CD8-positive, alpha-beta memory T cell (primary cell): Measurements from ENCODE around the gene CISTR. TPM values are rescaled to one million over a fixed set of nuclear protein-coding genes. Genes with fewer than 3 reads are reported as not detected.
A peak's percentile ranks its signal among the peaks of the same experiment; 100 is the strongest.

Experiments
- CTCF ChIA-PET: fragments of 350-600 bp; sonication (Branson Sonifier 250); formaldehyde crosslinking; loops from one replicate; lab custom pipeline; 2021; ENCODE audit warnings: antibody characterized with exemption; lab: Charles Lee
- POLR2A ChIA-PET: fragments of 350-600 bp; sonication (Branson Sonifier 250); formaldehyde crosslinking; loops from one replicate; lab custom pipeline; 2021; ENCODE audit warnings: antibody characterized with exemption; lab: Charles Lee
- DNase-seq, 5 donors: peaks; one replicate each; pipeline versions ENCODE4 v3.0.0 to v3.0.0-alpha.2; 2020 to 2022; ENCODE audit warnings: mixed read lengths in 1 of 5
- H3K27ac ChIP-seq: one replicate; pipeline ENCODE4 v1.7.0; 2013; ENCODE audit warnings: low read depth, mild to moderate bottlenecking, low read length, moderate library complexity
- H3K27me3 ChIP-seq: 2 replicates; pipeline ENCODE4 v1.7.0; 2013; ENCODE audit warnings: low read length, mild to moderate bottlenecking; ENCODE audit not compliant: insufficient read depth, poor library complexity, severe bottlenecking
- H3K36me3 ChIP-seq: 2 replicates; pipeline ENCODE4 v1.7.0; 2013; ENCODE audit warnings: mild to moderate bottlenecking, low read length, moderate library complexity; ENCODE audit not compliant: insufficient read depth
- H3K4me1 ChIP-seq: 2 replicates; pipeline ENCODE4 v1.7.0; 2013; ENCODE audit warnings: mild to moderate bottlenecking, low read length, moderate library complexity; ENCODE audit not compliant: insufficient read depth
- H3K4me3 ChIP-seq: 2 replicates; pipeline ENCODE4 v1.7.0; 2013; ENCODE audit warnings: mild to moderate bottlenecking, low read length
- H3K9me3 ChIP-seq: 2 replicates; pipeline ENCODE4 v1.7.0; 2013; ENCODE audit warnings: mild to moderate bottlenecking, low read length
- H3K27ac Mint-ChIP-seq, 8 donors: one replicate each; pipeline ENCODE4 v1.8.0; 2020 to 2021; ENCODE audit warnings: mixed read lengths in 8 of 8, mild to moderate bottlenecking in 6 of 8, inconsistent platforms in 3 of 8, moderate library complexity in 3 of 8
- H3K27me3 Mint-ChIP-seq, 2 donors: one replicate each; pipeline ENCODE4 v1.8.0; 2020 to 2021; ENCODE audit warnings: mixed read lengths in 2 of 2, mild to moderate bottlenecking in 1 of 2, moderate library complexity in 1 of 2
- H3K36me3 Mint-ChIP-seq, 3 donors: one replicate each; pipeline ENCODE4 v1.8.0; 2020 to 2021; ENCODE audit warnings: mixed read lengths in 3 of 3, inconsistent platforms in 1 of 3, mild to moderate bottlenecking in 1 of 3
- H3K4me1 Mint-ChIP-seq, 3 donors: one replicate each; pipeline ENCODE4 v1.8.0; 2020 to 2021; ENCODE audit warnings: mixed read lengths in 3 of 3, inconsistent platforms in 1 of 3, mild to moderate bottlenecking in 1 of 3
- H3K4me3 Mint-ChIP-seq, 7 donors: one replicate each; pipeline ENCODE4 v1.8.0; 2020 to 2021; ENCODE audit warnings: mixed read lengths in 7 of 7, mild to moderate bottlenecking in 6 of 7, moderate library complexity in 4 of 7, inconsistent platforms in 2 of 7
- H3K9me3 Mint-ChIP-seq, 5 donors: one replicate each; pipeline ENCODE4 v1.8.0; 2020 to 2022; ENCODE audit warnings: mixed read lengths in 5 of 5, mild to moderate bottlenecking in 3 of 5, moderate library complexity in 2 of 5, inconsistent platforms in 1 of 5
- polyA plus RNA-seq: library from polyadenylated mRNA; unstranded; fragments of 300-500 nt; fragmentation: Illumina TruSeq; gene quantifications from one replicate; pipeline ENCODE4 v1.2.3, GENCODE V29; 2021
- total RNA-seq, 2 experiments: library from RNA; stranded (reverse); gene quantifications; one replicate each; pipeline ENCODE4 v1.2.3, GENCODE V29; 2021

The CISTR gene
- total and polyA plus RNA-seq, 3 experiments from 2014 or later, result not detected

GRCh38 chr12:53738406-53739213, 13.2 kb downstream of the CISTR start:
- POLR2A ChIA-PET, result interaction anchor here (0.7 to 2.4 kb wide), 2 partner anchors 10 to 235 kb away, joined by 3 to 8 read pairs; partner anchors contain the start of gene CALCOCO1
- Mint-ChIP-seq H3K9me3 (no peaks in the 10 kb centered on the region), H3K4me1 (peaks cover 13 to 24% (median 19%) of the 10 kb centered on the region in 3 donors), H3K27ac (peak overlapping the region in 2 of 8 donors; percentile 48 to 50), H3K36me3 (no peaks in the 10 kb centered on the region), H3K27me3 (peaks cover 42 to 58% of the 10 kb centered on the region in 2 donors), H3K4me3 (peak overlapping the region; percentile 19 to 82 (median 70))
- DNase-seq, result peak; percentile 26 to 65 (median 41)
- Histone ChIP-seq H3K27me3 (peaks cover 50% of the 10 kb centered on the region), H3K4me1 (peaks cover 23% of the 10 kb centered on the region), H3K9me3 (no peaks in the 10 kb centered on the region), H3K36me3 (no peaks in the 10 kb centered on the region), H3K27ac (no peak overlapping the region), H3K4me3 (peak overlapping the region; percentile 55)
- CTCF ChIA-PET, result interaction anchor here (1.5 to 18.1 kb wide), 7 partner anchors 5 to 63 kb away, joined by 3 to 269 read pairs (median 7); partner anchors contain the start of genes ATP5MC2, CALCOCO1 and CISTR

GRCh38 chr12:53737951-53738405, 13.8 kb downstream of the CISTR start:
- Mint-ChIP-seq H3K4me3 (peak overlapping the region in 6 of 7 donors; percentile 56 to 81 (median 68)), H3K4me1 (peaks cover 8 to 19% (median 15%) of the 10 kb centered on the region in 3 donors), H3K9me3 (no peaks in the 10 kb centered on the region), H3K27me3 (peaks cover 37 to 53% of the 10 kb centered on the region in 2 donors), H3K27ac (peak overlapping the region in 2 of 8 donors; percentile 13 to 51), H3K36me3 (no peaks in the 10 kb centered on the region)
- CTCF ChIA-PET, result interaction anchor here (0.6 to 18.1 kb wide), 7 partner anchors 5 to 47 kb away, joined by 3 to 269 read pairs (median 5); partner anchors contain the start of gene CALCOCO1
- Histone ChIP-seq H3K4me3 (peak overlapping the region; percentile 55), H3K27ac (no peak overlapping the region), H3K9me3 (no peaks in the 10 kb centered on the region), H3K4me1 (peaks cover 23% of the 10 kb centered on the region), H3K27me3 (peaks cover 50% of the 10 kb centered on the region), H3K36me3 (no peaks in the 10 kb centered on the region)
- DNase-seq, result no peak
- POLR2A ChIA-PET, result interaction anchor here (1.1 to 2.4 kb wide), 2 partner anchors 9 to 10 kb away, joined by 3 to 8 read pairs; partner anchors contain the start of gene CALCOCO1

DNA sequence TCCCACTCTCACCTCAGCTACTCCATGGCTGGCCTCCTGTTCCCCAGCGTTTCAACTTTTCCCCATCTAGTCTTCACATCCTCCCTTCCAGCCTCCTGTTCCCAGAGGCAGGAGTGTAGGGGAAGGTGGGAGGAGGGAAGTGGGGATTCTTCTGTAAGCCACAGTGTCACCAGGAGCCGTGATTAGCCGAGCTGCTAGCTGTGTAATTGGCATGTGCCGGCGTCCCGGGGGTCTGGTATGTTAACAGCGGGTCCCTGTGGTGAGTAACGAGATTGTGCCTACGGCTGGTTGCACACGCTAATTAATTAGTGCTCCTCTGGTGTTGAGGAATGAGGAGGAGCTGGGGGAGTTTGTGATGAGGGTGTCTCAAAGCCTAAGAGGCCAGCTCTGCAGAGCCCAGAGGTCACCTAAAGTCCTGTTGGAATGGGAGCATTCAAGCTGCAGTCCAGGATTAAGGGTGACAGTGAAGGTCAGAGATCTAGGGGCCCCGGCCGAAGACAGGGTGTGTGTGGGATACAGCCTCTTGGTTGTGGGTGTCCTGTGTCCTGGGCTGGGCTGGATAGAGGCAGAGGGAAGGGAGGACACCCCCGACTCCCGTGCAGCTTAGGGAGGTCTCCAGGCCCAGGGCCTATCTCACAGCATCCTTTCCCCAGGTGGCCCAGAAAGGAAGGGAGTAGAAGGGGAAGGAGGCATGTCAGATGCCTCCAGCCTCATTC, 14.5 kb downstream of the CISTR start:
- H3K9me3 Mint-ChIP-seq, result no peaks in the 10 kb centered on the region
- ChIA-PET POLR2A (interaction anchor here (1.1 to 2.4 kb wide), 2 partner anchors 9 to 10 kb away, joined by 3 to 8 read pairs; partner anchors contain the start of gene CALCOCO1), CTCF (interaction anchor here (0.6 to 18.1 kb wide), 4 partner anchors 6 to 46 kb away, joined by 3 to 269 read pairs (median 120); no protein-coding TSS in a partner anchor)
- no peak overlapping the region for H3K27ac Mint-ChIP-seq
- H3K4me1 Mint-ChIP-seq, result peaks cover 8 to 19% (median 15%) of the 10 kb centered on the region in 3 donors
- Histone ChIP-seq H3K4me3 (no peak overlapping the region), H3K9me3 (no peaks in the 10 kb centered on the region), H3K27ac (no peak overlapping the region), H3K36me3 (no peaks in the 10 kb centered on the region), H3K4me1 (peaks cover 23% of the 10 kb centered on the region), H3K27me3 (peaks cover 42% of the 10 kb centered on the region)
- H3K36me3 Mint-ChIP-seq, result no peaks in the 10 kb centered on the region
- no peak for DNase-seq
- peak overlapping the region in 1 of 7 donors; percentile 69 for H3K4me3 Mint-ChIP-seq
- H3K27me3 Mint-ChIP-seq, result peaks cover 37 to 48% of the 10 kb centered on the region in 2 donors

DNA sequence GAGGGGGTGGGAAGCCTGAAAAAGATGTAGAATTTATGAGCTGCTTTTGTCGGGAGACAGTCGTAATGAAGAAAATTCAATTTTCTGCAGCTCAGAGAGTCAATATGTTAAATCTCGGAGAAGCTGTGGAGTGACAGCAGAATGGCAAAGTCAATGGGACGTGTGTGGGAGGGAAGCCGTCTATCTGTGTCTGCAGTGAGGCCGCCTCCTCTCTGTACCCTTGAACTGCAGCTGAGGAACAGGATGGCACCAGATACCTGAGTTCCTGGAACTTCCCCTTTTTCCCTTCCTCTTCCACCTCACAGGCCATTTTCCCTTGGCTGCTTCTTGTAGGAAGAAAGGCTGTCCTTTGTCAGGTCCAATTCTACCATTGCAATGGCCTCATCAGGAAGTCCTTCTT, 15.2 kb downstream of the CISTR start:
- POLR2A ChIA-PET, result interaction anchor here (1.1 kb wide), 1 partner anchor 10 kb away, joined by 3 read pairs; no protein-coding TSS in a partner anchor
- H3K4me3 Mint-ChIP-seq, result no peak overlapping the region
- Histone ChIP-seq H3K36me3 (no peaks in the 10 kb centered on the region), H3K9me3 (no peaks in the 10 kb centered on the region), H3K4me3 (no peak overlapping the region), H3K27ac (no peak overlapping the region), H3K27me3 (peaks cover 39% of the 10 kb centered on the region), H3K4me1 (peaks cover 23% of the 10 kb centered on the region)
- H3K4me1 Mint-ChIP-seq, result peaks cover 8 to 19% (median 15%) of the 10 kb centered on the region in 3 donors
- CTCF ChIA-PET, result interaction anchor here (1.4 to 18.1 kb wide), 3 partner anchors 7 to 46 kb away, joined by 3 to 269 read pairs (median 238); no protein-coding TSS in a partner anchor
- H3K36me3 Mint-ChIP-seq, result no peaks in the 10 kb centered on the region
- peaks cover 36 to 48% of the 10 kb centered on the region in 2 donors for H3K27me3 Mint-ChIP-seq
- H3K9me3 Mint-ChIP-seq, result no peaks in the 10 kb centered on the region
- no peak for DNase-seq
- no peak overlapping the region for H3K27ac Mint-ChIP-seq

- CTCF ChIA-PET, result interaction anchor here (0.9 to 18.1 kb wide), 3 partner anchors 8 to 29 kb away, joined by 3 to 269 read pairs (median 238); no protein-coding TSS in a partner anchor
- H3K4me3 ChIP-seq, result no peak overlapping the region
- H3K4me1 ChIP-seq, result peaks cover 22% of the 10 kb centered on the region
- peaks cover 37 to 52% of the 10 kb centered on the region in 2 donors for H3K27me3 Mint-ChIP-seq
- no peak overlapping the region for H3K27ac ChIP-seq
- no peaks in the 10 kb centered on the region for H3K9me3 Mint-ChIP-seq
- DNase-seq, result no peak
- H3K36me3 Mint-ChIP-seq, result no peaks in the 10 kb centered on the region
- H3K4me1 Mint-ChIP-seq, result peaks cover 8 to 19% (median 15%) of the 10 kb centered on the region in 3 donors
- no peak overlapping the region for H3K4me3 Mint-ChIP-seq
- H3K36me3 ChIP-seq, result no peaks in the 10 kb centered on the region
- POLR2A ChIA-PET, result no interaction called here
- peaks cover 32% of the 10 kb centered on the region for H3K27me3 ChIP-seq
- no peak overlapping the region for H3K27ac Mint-ChIP-seq
- no peaks in the 10 kb centered on the region for H3K9me3 ChIP-seq
Observed at GRCh38 chr12:53735556-53735955, 16.2 kb downstream of the CISTR start.

DNA sequence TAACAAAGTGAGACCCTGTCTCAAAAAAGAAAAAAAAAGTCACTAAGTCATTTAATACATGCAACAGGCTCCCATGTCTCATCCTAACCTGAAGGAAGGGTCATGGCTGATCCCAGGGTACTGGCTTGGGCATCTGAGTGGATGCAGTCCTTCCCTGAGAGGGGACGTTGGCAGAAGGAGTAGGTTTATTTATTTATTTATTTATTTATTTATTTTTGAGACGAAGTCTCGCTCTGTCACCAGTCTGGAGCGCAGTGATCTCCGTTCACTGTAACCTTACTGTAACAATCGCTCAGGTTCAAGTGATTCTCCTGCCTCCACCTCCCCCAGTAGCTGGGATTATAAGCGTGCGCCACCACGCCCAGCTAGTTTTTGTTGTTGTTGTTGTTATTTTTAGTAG, 17.4 kb downstream of the CISTR start:
- no peak overlapping the region for H3K27ac Mint-ChIP-seq
- H3K4me1 ChIP-seq, result peaks cover 14% of the 10 kb centered on the region
- DNase-seq, result no peak
- H3K36me3 ChIP-seq, result no peaks in the 10 kb centered on the region
- no peak overlapping the region for H3K4me3 Mint-ChIP-seq
- ChIA-PET POLR2A (no interaction called here), CTCF (interaction anchor here (16.3 to 18.1 kb wide), 2 partner anchors 9 to 28 kb away, joined by 238 to 269 read pairs; no protein-coding TSS in a partner anchor)
- H3K27me3 Mint-ChIP-seq, result peaks cover 33 to 49% of the 10 kb centered on the region in 2 donors
- peaks cover 23% of the 10 kb centered on the region for H3K27me3 ChIP-seq
- H3K36me3 Mint-ChIP-seq, result no peaks in the 10 kb centered on the region
- peaks cover 8 to 16% (median 12%) of the 10 kb centered on the region in 3 donors for H3K4me1 Mint-ChIP-seq
- no peak overlapping the region for H3K4me3 ChIP-seq
- no peaks in the 10 kb centered on the region for H3K9me3 Mint-ChIP-seq
- H3K27ac ChIP-seq, result no peak overlapping the region
- H3K9me3 ChIP-seq, result no peaks in the 10 kb centered on the region

GRCh38 chr12:53733807-53734200, 18.0 kb downstream of the CISTR start:
- H3K9me3 ChIP-seq, result no peaks in the 10 kb centered on the region
- peaks cover 7% of the 10 kb centered on the region for H3K4me1 ChIP-seq
- H3K27me3 Mint-ChIP-seq, result peaks cover 28 to 44% of the 10 kb centered on the region in 2 donors
- peak overlapping the region in 1 of 8 donors; percentile 66 for H3K27ac Mint-ChIP-seq
- peaks cover 6 to 11% (median 8%) of the 10 kb centered on the region in 3 donors for H3K4me1 Mint-ChIP-seq
- H3K36me3 ChIP-seq, result no peaks in the 10 kb centered on the region
- no peaks in the 10 kb centered on the region for H3K36me3 Mint-ChIP-seq
- H3K4me3 Mint-ChIP-seq, result no peak overlapping the region
- no peak overlapping the region for H3K27ac ChIP-seq
- no peak for DNase-seq
- POLR2A ChIA-PET, result no interaction called here
- H3K27me3 ChIP-seq, result peaks cover 16% of the 10 kb centered on the region
- H3K4me3 ChIP-seq, result no peak overlapping the region
- no peaks in the 10 kb centered on the region for H3K9me3 Mint-ChIP-seq
- CTCF ChIA-PET, result interaction anchor here (16.3 to 18.1 kb wide), 2 partner anchors 9 to 28 kb away, joined by 238 to 269 read pairs; no protein-coding TSS in a partner anchor
